Endothelial cell of umbilical vein (primary cell): ENCODE results near the gene ZFPM1. TPM values are rescaled to one million over a fixed set of nuclear protein-coding genes. Genes with fewer than 3 reads are reported as not detected.

Source experiments
- BruUV-seq: library from RNA; stranded (reverse); fragments of 400-500 nt; replicated peaks from 2 replicates; lab custom pipeline; 2021; lab: Mats Ljungman, UMichigan
- CTCF ChIA-PET: fragments of 300-600, 350-600 bp; sonication (Branson Sonifier 250); formaldehyde crosslinking; loops from one replicate; lab custom pipeline; 2021; ENCODE audit warnings: antibody characterized with exemption, inconsistent platforms; lab: Charles Lee
- POLR2A ChIA-PET: fragments of 300-600, 350-600 bp; sonication (Branson Sonifier 250); formaldehyde crosslinking; loops from one replicate; lab custom pipeline; 2021; ENCODE audit warnings: antibody characterized with exemption, inconsistent platforms; lab: Charles Lee
- DNase-seq: peaks from one replicate; pipeline ENCODE4 v3.0.0-alpha.2; 2011; ENCODE audit warnings: low read depth, low spot score
- FAIRE-seq: peaks from 2 replicates; lab custom pipeline; 2011; peaks lifted over from hg19 to GRCh38; lab: Jason Lieb, UNC
- H2AFZ ChIP-seq: 2 replicates; pipeline ENCODE4 v1.6.0; 2012; ENCODE audit warnings: low read depth, low read length, control low read depth, inconsistent platforms
- H3K27ac ChIP-seq: 2 replicates; pipeline ENCODE4 v1.5.1; 2011; ENCODE audit warnings: low read depth, mild to moderate bottlenecking, control low read depth, low read length, moderate library complexity; ENCODE audit not compliant: insufficient read depth
- H3K27me3 ChIP-seq, 2 experiments: 2 replicates each; pipeline versions ENCODE4 v1.6.0 to v1.6.1; 2011; ENCODE audit warnings: low read length in 2 of 2, mixed read lengths in 1 of 2; ENCODE audit not compliant: control insufficient read depth in 2 of 2, insufficient read depth in 2 of 2
- H3K36me3 ChIP-seq, 2 experiments: 2 replicates in 1 of 2; 3 replicates in 1 of 2; pipeline ENCODE4 v1.5.1; 2011; ENCODE audit warnings: low read length in 2 of 2, mild to moderate bottlenecking in 1 of 2, moderate library complexity in 1 of 2; ENCODE audit not compliant: control insufficient read depth in 2 of 2, insufficient read depth in 2 of 2; ENCODE audit errors: extremely low read depth in 1 of 2
- H3K4me1 ChIP-seq: 3 replicates; pipeline ENCODE4 v1.5.1; 2011; ENCODE audit warnings: mild to moderate bottlenecking, low read length; ENCODE audit not compliant: control insufficient read depth, insufficient read depth; ENCODE audit errors: extremely low read depth
- H3K4me2 ChIP-seq: 2 replicates; pipeline ENCODE4 v1.6.1; 2011; ENCODE audit warnings: low read length, control low read depth, mixed read lengths; ENCODE audit not compliant: insufficient read depth
- H3K4me3 ChIP-seq, 3 experiments: fragments of 200-600 bp in 1 of 3; sonication (generic), shearing (Covaris generic) in 1 of 3; replicated peaks in 1 of 3; 2 replicates each; pipeline ENCODE4 v1.5.1; 2011 to 2016; ENCODE audit warnings: control low read depth in 3 of 3, low read length in 3 of 3, mild to moderate bottlenecking in 2 of 3, inconsistent platforms in 1 of 3, low read depth in 1 of 3, moderate library complexity in 1 of 3; ENCODE audit not compliant: insufficient read depth in 1 of 3
- H3K79me2 ChIP-seq: 2 replicates; pipeline ENCODE4 v1.6.0; 2012; ENCODE audit warnings: low read length, inconsistent platforms; ENCODE audit not compliant: control insufficient read depth, insufficient read depth
- H3K9ac ChIP-seq: replicated peaks from 2 replicates; pipeline ENCODE3; 2011; ENCODE audit warnings: low read length, control low read depth; ENCODE audit not compliant: insufficient read depth; ENCODE audit errors: extremely low read depth
- H3K9me1 ChIP-seq: replicated peaks from 3 replicates; pipeline ENCODE4 v1.6.0; 2011; ENCODE audit warnings: mild to moderate bottlenecking, low read length; ENCODE audit not compliant: control insufficient read depth, insufficient read depth; ENCODE audit errors: extremely low read depth
- H3K9me3 ChIP-seq: replicated peaks from 2 replicates; pipeline ENCODE4 v1.5.1; 2012; ENCODE audit warnings: low read length, inconsistent platforms; ENCODE audit not compliant: control insufficient read depth, insufficient read depth
- H4K20me1 ChIP-seq: replicated peaks from 2 replicates; pipeline ENCODE3; 2011; ENCODE audit warnings: mild to moderate bottlenecking, low read length; ENCODE audit not compliant: control insufficient read depth, insufficient read depth; ENCODE audit errors: extremely low read depth
- EZH2 ChIP-seq: IDR thresholded peaks from 2 replicates; pipeline ENCODE4 v1.6.1; 2012; ENCODE audit warnings: borderline replicate concordance, low read depth, mild to moderate bottlenecking, moderate library complexity, low read length, inconsistent platforms; ENCODE audit not compliant: severe bottlenecking
- FOS ChIP-seq: IDR thresholded peaks from 2 replicates; pipeline ENCODE4 v1.6.1; 2011; ENCODE audit warnings: mild to moderate bottlenecking, low read length, moderate library complexity, borderline replicate concordance; ENCODE audit not compliant: insufficient read depth
- GATA2 ChIP-seq: IDR thresholded peaks from 2 replicates; pipeline ENCODE4 v1.7.0; 2011; ENCODE audit warnings: low read depth, mild to moderate bottlenecking, moderate library complexity, mixed read lengths, low read length; ENCODE audit not compliant: insufficient read length, insufficient read depth
- JUN ChIP-seq: IDR thresholded peaks from 2 replicates; pipeline ENCODE4 v1.6.1; 2011; ENCODE audit warnings: borderline replicate concordance, low read depth; ENCODE audit not compliant: insufficient read length, insufficient read depth
- MAX ChIP-seq: IDR thresholded peaks from 2 replicates; pipeline ENCODE4 v1.6.1; 2011; ENCODE audit not compliant: insufficient read depth, insufficient read length
- MYC ChIP-seq: IDR thresholded peaks from one replicate; pipeline ENCODE4 v1.6.1; 2011; ENCODE audit warnings: mild to moderate bottlenecking, low read depth, low read length
- POLR2A ChIP-seq: IDR thresholded peaks from 2 replicates; pipeline ENCODE4 v1.6.1; 2012; ENCODE audit warnings: low read depth, mild to moderate bottlenecking, control low read depth, low read length
- POLR2AphosphoS5 ChIP-seq: IDR thresholded peaks from 2 replicates; pipeline ENCODE4 v1.6.1; 2012; ENCODE audit warnings: low read depth, mild to moderate bottlenecking, control low read depth, low read length, moderate library complexity; ENCODE audit not compliant: insufficient read depth
- dilution Hi-C: fragments of 300-500 bp; cut with MboI; formaldehyde crosslinking; loops from one replicate; pipeline ENCODE4 v1.15.0; 2019; ENCODE audit warnings: low sequenced_read_pairs; ENCODE audit not compliant: extremely low pct_ligation_motif_present
- intact Hi-C: fragments of 100-400 bp; cut with micrococcal nuclease; formaldehyde crosslinking; loops from one replicate; pipeline ENCODE4 v1.10.0; 2022
- polyA plus RNA-seq, 4 experiments: library from polyadenylated mRNA; depleted of rRNA in 3 of 4; stranded (reverse) in 3 of 4; unstranded in 1 of 4; fragments of >200 nt; gene quantifications; 2 replicates each; pipeline versions ENCODE4 v1.2.1 to v1.2.3, GENCODE V29; 2011 to 2012; ENCODE audit warnings: missing spikeins in 1 of 4
- total RNA-seq: library from RNA; stranded (reverse); gene quantifications from 2 replicates; pipeline ENCODE4 v1.2.3, GENCODE V29; 2021
- TF ChIP-seq, protein P1 (sequence below), 2 donors: IDR thresholded peaks; 1 replicate in 1 of 2; 2 replicates in 1 of 2; pipeline ENCODE4 v1.5.1; 2011; ENCODE audit warnings: low read length in 2 of 2, mild to moderate bottlenecking in 2 of 2, moderate library complexity in 2 of 2, control low read depth in 1 of 2, inconsistent platforms in 1 of 2, low read depth in 1 of 2; ENCODE audit not compliant: insufficient read depth in 1 of 2; ENCODE audit errors: extremely low read depth in 1 of 2

ZFPM1 gene
- total and polyA plus RNA-seq, 2 donors (not counting 3 experiments of a cell fraction or from before 2014, with no cell fraction given), result 0.37 to 7.5 TPM

- no peak overlapping the region for H2AFZ ChIP-seq
- H3K27ac ChIP-seq, result no peak overlapping the region
- ChIA-PET CTCF (interaction anchor here (1.6 kb wide), 1 partner anchor 28 kb away, joined by 4 read pairs; the partner anchor contains the start of gene ZC3H18), POLR2A (no interaction called here)
- no peaks in the 10 kb centered on the region for H3K36me3 ChIP-seq
- H4K20me1 ChIP-seq, result no peaks in the 10 kb centered on the region
- H3K4me3 ChIP-seq, result no peak overlapping the region
- intact Hi-C loops, result no loop called here
- no peak for TF ChIP-seq FOS
- no peak for TF ChIP-seq GATA2
- TF ChIP-seq POLR2AphosphoS5, result no peak
- TF ChIP-seq MYC, result no peak
- TF ChIP-seq MAX, result no peak
- no peak for TF ChIP-seq EZH2
- TF ChIP-seq, protein P1, sequence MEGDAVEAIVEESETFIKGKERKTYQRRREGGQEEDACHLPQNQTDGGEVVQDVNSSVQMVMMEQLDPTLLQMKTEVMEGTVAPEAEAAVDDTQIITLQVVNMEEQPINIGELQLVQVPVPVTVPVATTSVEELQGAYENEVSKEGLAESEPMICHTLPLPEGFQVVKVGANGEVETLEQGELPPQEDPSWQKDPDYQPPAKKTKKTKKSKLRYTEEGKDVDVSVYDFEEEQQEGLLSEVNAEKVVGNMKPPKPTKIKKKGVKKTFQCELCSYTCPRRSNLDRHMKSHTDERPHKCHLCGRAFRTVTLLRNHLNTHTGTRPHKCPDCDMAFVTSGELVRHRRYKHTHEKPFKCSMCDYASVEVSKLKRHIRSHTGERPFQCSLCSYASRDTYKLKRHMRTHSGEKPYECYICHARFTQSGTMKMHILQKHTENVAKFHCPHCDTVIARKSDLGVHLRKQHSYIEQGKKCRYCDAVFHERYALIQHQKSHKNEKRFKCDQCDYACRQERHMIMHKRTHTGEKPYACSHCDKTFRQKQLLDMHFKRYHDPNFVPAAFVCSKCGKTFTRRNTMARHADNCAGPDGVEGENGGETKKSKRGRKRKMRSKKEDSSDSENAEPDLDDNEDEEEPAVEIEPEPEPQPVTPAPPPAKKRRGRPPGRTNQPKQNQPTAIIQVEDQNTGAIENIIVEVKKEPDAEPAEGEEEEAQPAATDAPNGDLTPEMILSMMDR (IDR thresholded peaks at IDR 0.05; ENCODE audit: extremely low read depth in 1 of 2, insufficient read depth in 1 of 2, low read depth in 1 of 2, low read length in 2 of 2), result no peak
- TF ChIP-seq POLR2A, result no peak
- TF ChIP-seq JUN, result no peak
- H3K9me1 ChIP-seq, result no peaks in the 10 kb centered on the region
- H3K4me1 ChIP-seq, result no peaks in the 10 kb centered on the region
- H3K9me3 ChIP-seq, result peaks cover 3% of the 10 kb centered on the region
- peaks cover 2 to 18% of the 10 kb centered on the region in 2 experiments for H3K27me3 ChIP-seq
- no peaks in the 10 kb centered on the region for H3K79me2 ChIP-seq
- DNase-seq (no peak), FAIRE-seq (no peak)
- no TSS peak for BruUV-seq
- dilution Hi-C loops, result no loop called here
- no peak overlapping the region for H3K9ac ChIP-seq
- H3K4me2 ChIP-seq, result no peak overlapping the region
Measured at GRCh38 chr16:88541831-88542616, 88.9 kb downstream of the ZFPM1 start.
